GM23338 (cell line): ENCODE results near the gene NXPH2. TPM values are rescaled to one million over a fixed set of nuclear protein-coding genes. Genes with fewer than 3 reads are reported as not detected.

Source experiments
- ATAC-seq: fragments of 200-7000 bp; cut with Tn5 transposase; 3 replicates; pipeline ENCODE4 v1.9.1; 2020
- DNase-seq: peaks from one replicate; pipeline ENCODE4 v3.0.0-alpha.2; 2015; ENCODE audit warnings: low spot score
- H2AFZ ChIP-seq: fragments of 200-600 bp; sonication (generic); 2 replicates; pipeline ENCODE4 v1.8.0; 2016; ENCODE audit warnings: antibody characterized with exemption, mild to moderate bottlenecking, moderate library complexity
- H3F3A ChIP-seq: fragments of 200-600 bp; sonication (generic); replicated peaks from 2 replicates; pipeline ENCODE4 v1.8.0; 2017; ENCODE audit warnings: antibody characterized with exemption, mixed run types, low read depth
- H3K27ac ChIP-seq: fragments of 200-600 bp; sonication (generic); 2 replicates; pipeline ENCODE4 v1.6.1; 2016; ENCODE audit warnings: low read depth
- H3K27me3 ChIP-seq: fragments of 200-600 bp; sonication (generic); 2 replicates; pipeline ENCODE4 v1.8.0; 2016; ENCODE audit warnings: mild to moderate bottlenecking, mixed run types, moderate library complexity; ENCODE audit not compliant: insufficient read depth
- H3K36me3 ChIP-seq: fragments of 200-600 bp; sonication (generic); 2 replicates; pipeline ENCODE4 v1.8.0; 2016; ENCODE audit warnings: mild to moderate bottlenecking; ENCODE audit not compliant: insufficient read depth
- H3K4me1 ChIP-seq: fragments of 200-600 bp; sonication (generic); 2 replicates; pipeline ENCODE4 v1.8.0; 2016; ENCODE audit warnings: mild to moderate bottlenecking, moderate library complexity; ENCODE audit not compliant: insufficient read depth
- H3K4me2 ChIP-seq: fragments of 200-600 bp; sonication (generic); 2 replicates; pipeline ENCODE4 v1.7.1; 2017; ENCODE audit warnings: mixed run types
- H3K4me3 ChIP-seq: fragments of 200-600 bp; sonication (generic); 2 replicates; pipeline ENCODE4 v1.6.1; 2016; ENCODE audit warnings: mixed run types
- H3K79me2 ChIP-seq: fragments of 200-600 bp; sonication (generic); replicated peaks from 2 replicates; pipeline ENCODE4 v1.8.0; 2017; ENCODE audit warnings: mild to moderate bottlenecking; ENCODE audit not compliant: insufficient read depth
- H3K9me2 ChIP-seq: fragments of 200-600 bp; sonication (generic); 2 replicates; pipeline ENCODE4 v1.8.0; 2017; ENCODE audit not compliant: insufficient read depth
- H4K20me1 ChIP-seq: fragments of 200-600 bp; sonication (generic); replicated peaks from 2 replicates; pipeline ENCODE4 v1.8.0; 2017; ENCODE audit warnings: mild to moderate bottlenecking; ENCODE audit not compliant: insufficient read depth
- H3K27ac Mint-ChIP-seq: 2 replicates; pipeline ENCODE4 v1.8.0; 2020; ENCODE audit warnings: inconsistent platforms, mild to moderate bottlenecking, moderate library complexity, mixed read lengths
- H3K27me3 Mint-ChIP-seq: 3 replicates; pipeline ENCODE4 v1.8.0; 2022; ENCODE audit warnings: low read depth, mild to moderate bottlenecking, moderate library complexity, mixed read lengths, inconsistent platforms; ENCODE audit not compliant: insufficient read depth, poor library complexity
- H3K36me3 Mint-ChIP-seq: 3 replicates; pipeline ENCODE4 v1.8.0; 2021; ENCODE audit warnings: low read depth, mild to moderate bottlenecking, inconsistent platforms, moderate library complexity, mixed read lengths
- H3K4me1 Mint-ChIP-seq: 3 replicates; pipeline ENCODE4 v1.8.0; 2020; ENCODE audit warnings: mild to moderate bottlenecking, inconsistent platforms, mixed read lengths
- H3K4me3 Mint-ChIP-seq: 3 replicates; pipeline ENCODE4 v1.8.0; 2021; ENCODE audit warnings: moderate library complexity, mild to moderate bottlenecking, inconsistent platforms, mixed read lengths
- H3K9me3 Mint-ChIP-seq: 3 replicates; pipeline ENCODE4 v1.8.0; 2020; ENCODE audit warnings: moderate library complexity, mild to moderate bottlenecking, inconsistent platforms, mixed read lengths
- CREB1 ChIP-seq: fragments of 250-450 bp; sonication (Bioruptor Pico); IDR thresholded peaks from 2 replicates; pipeline ENCODE4 v1.5.0; 2020; ENCODE audit warnings: low read depth, mild to moderate bottlenecking, moderate library complexity
- ETS1 ChIP-seq: IDR thresholded peaks from 2 replicates; pipeline ENCODE4 v1.6.1; 2016; ENCODE audit warnings: antibody characterized with exemption
- EZH2phosphoT487 ChIP-seq: fragments of 200-600 bp; sonication (generic); IDR thresholded peaks from one replicate; pipeline ENCODE4 v1.8.1; 2018; ENCODE audit warnings: antibody characterized with exemption; ENCODE audit not compliant: unreplicated experiment
- JUNB ChIP-seq: IDR thresholded peaks from one replicate; pipeline ENCODE4 v1.6.1; 2016; ENCODE audit warnings: antibody characterized with exemption; ENCODE audit not compliant: unreplicated experiment
- REST ChIP-seq: IDR thresholded peaks from one replicate; pipeline ENCODE4 v1.6.1; 2018; ENCODE audit warnings: antibody characterized with exemption; ENCODE audit not compliant: unreplicated experiment
- STAT1 ChIP-seq: IDR thresholded peaks from one replicate; pipeline ENCODE4 v1.6.1; 2016; ENCODE audit warnings: antibody characterized with exemption; ENCODE audit not compliant: unreplicated experiment
- ZNF114 ChIP-seq: fragments of 250-450 bp; sonication (Bioruptor Pico); IDR thresholded peaks from 2 replicates; pipeline ENCODE4 v1.5.0; 2020; ENCODE audit warnings: mild to moderate bottlenecking, moderate library complexity
- ZNF331 ChIP-seq: fragments of 250-450 bp; sonication (Bioruptor Pico); IDR thresholded peaks from 2 replicates; pipeline ENCODE4 v1.5.0; 2020; ENCODE audit warnings: low read depth, mild to moderate bottlenecking, moderate library complexity
- ZNF462 ChIP-seq: fragments of 250-450 bp; sonication (Bioruptor Pico); IDR thresholded peaks from 2 replicates; pipeline ENCODE4 v1.5.0; 2020; ENCODE audit warnings: mild to moderate bottlenecking, moderate library complexity
- polyA plus RNA-seq: library from polyadenylated mRNA; unstranded; fragments of >200 nt; fragmentation: Nextera tagmentation; extraction: Ambion mirVana; gene quantifications from 2 replicates; pipeline ENCODE4 v1.2.1, GENCODE V29; 2016
- total RNA-seq: library from RNA; depleted of rRNA; stranded (reverse); fragments of >200 nt; shearing (Covaris generic); gene quantifications from 2 replicates; pipeline ENCODE4 v1.2.3, GENCODE V29; 2014

The NXPH2 gene
- total and polyA plus RNA-seq, 2 experiments from 2014 or later: 2.7 to 8.3 TPM

- Histone ChIP-seq H2AFZ (no peak overlapping the region), H4K20me1 (no peaks in the 10 kb centered on the region), H3K4me3 (no peak overlapping the region), H3K4me2 (no peak overlapping the region), H3K4me1 (no peaks in the 10 kb centered on the region), H3K79me2 (no peaks in the 10 kb centered on the region), H3K27me3 (no peaks in the 10 kb centered on the region), H3F3A (no peaks in the 10 kb centered on the region), H3K9me2 (no peaks in the 10 kb centered on the region; the same call in 1 of the 2 replicates), H3K36me3 (no peaks in the 10 kb centered on the region), H3K27ac (no peak overlapping the region)
- ATAC-seq (peak; percentile 78), DNase-seq (peak; percentile 39)
- Mint-ChIP-seq H3K36me3 (no peaks in the 10 kb centered on the region), H3K4me1 (peaks cover 18% of the 10 kb centered on the region), H3K9me3 (no peaks in the 10 kb centered on the region), H3K27me3 (no peaks in the 10 kb centered on the region), H3K27ac (no peak overlapping the region), H3K4me3 (no peak overlapping the region)
- no peak for TF ChIP-seq ZNF462 (CRISPR knock-in tag)
- no peak for TF ChIP-seq JUNB
- no peak for TF ChIP-seq ETS1
- TF ChIP-seq STAT1: no peak
- no peak for TF ChIP-seq ZNF331 (CRISPR knock-in tag)
- TF ChIP-seq EZH2phosphoT487: no peak
- no peak for TF ChIP-seq ZNF114 (CRISPR knock-in tag)
- TF ChIP-seq CREB1 (CRISPR knock-in tag): no peak
- no peak for TF ChIP-seq REST
Measured at GRCh38 chr2:138818556-138818955, 38.4 kb upstream of the NXPH2 start.
